HCT116 (cell line): Measurements from ENCODE around the gene PKNOX2. TPM values are rescaled to one million over a fixed set of nuclear protein-coding genes. Genes with fewer than 3 reads are reported as not detected.

Experiments
- ATAC-seq: fragments of 200-7000 bp; cut with Tn5 transposase; 2 replicates; pipeline ENCODE4 v1.9.1; 2020; ENCODE audit warnings: mild to moderate bottlenecking, moderate library complexity
- BruUV-seq: library from RNA; stranded (reverse); fragments of 400-500 nt; replicated peaks from 2 replicates; lab custom pipeline; 2021; lab: Mats Ljungman, UMichigan
- CTCF ChIA-PET: fragments of 300-600 bp; sonication (Branson Sonifier 250); formaldehyde crosslinking; loops from one replicate; lab custom pipeline; 2021; ENCODE audit warnings: antibody characterized with exemption; lab: Charles Lee
- POLR2A ChIA-PET: fragments of 300-600, 350-600 bp; sonication (Branson Sonifier 250); formaldehyde crosslinking; loops from one replicate; lab custom pipeline; 2021; ENCODE audit warnings: antibody characterized with exemption; lab: Charles Lee
- RAD21 ChIA-PET, 2 experiments: fragments of 300-600 bp; sonication (Branson Sonifier 250); formaldehyde crosslinking; loops; one replicate each; lab custom pipeline; 2023; ENCODE audit warnings: low total read pairs in 2 of 2; ENCODE audit not compliant: uncharacterized antibody in 2 of 2, unreplicated experiment in 2 of 2, low non-redundant PET in 1 of 2; lab: Charles Lee
- DNase-seq: peaks from one replicate; pipeline ENCODE4 v3.0.0-alpha.2; 2010; ENCODE audit warnings: low read depth, low spot score
- H2AFZ ChIP-seq: fragments of 200-600 bp; shearing (Covaris generic), sonication (generic); 2 replicates; pipeline ENCODE4 v1.6.1; 2017; ENCODE audit warnings: low read depth, mixed run types, mixed read lengths, antibody characterized with exemption, low read length; ENCODE audit not compliant: poor library complexity, severe bottlenecking
- H3K27ac ChIP-seq: 2 replicates; pipeline ENCODE4 v1.5.1; 2012; ENCODE audit warnings: low read depth, low read length
- H3K27me3 ChIP-seq: fragments of 200-600 bp; sonication (generic); 2 replicates; pipeline ENCODE4 v1.6.1; 2016; ENCODE audit warnings: mixed run types, low read length, mixed read lengths; ENCODE audit not compliant: insufficient read depth
- H3K36me3 ChIP-seq, 2 experiments: fragments of 200-500 bp in 1 of 2; fragments of 200-600 bp in 1 of 2; sonication (Bioruptor generic) in 1 of 2; sonication (generic) in 1 of 2; 2 replicates each; pipeline versions ENCODE4 v1.5.1 to v1.6.1; 2014 to 2016; ENCODE audit warnings: low read length in 2 of 2, inconsistent platforms in 1 of 2, mixed read lengths in 1 of 2, mixed run types in 1 of 2; ENCODE audit not compliant: insufficient read depth in 2 of 2, control insufficient read depth in 1 of 2
- H3K4me1 ChIP-seq, 2 experiments: fragments of 200-600 bp in 1 of 2; sonication (generic) in 1 of 2; 2 replicates each; pipeline versions ENCODE4 v1.5.1 to v1.6.1; 2012 to 2017; ENCODE audit warnings: low read length in 2 of 2, inconsistent platforms in 1 of 2, mild to moderate bottlenecking in 1 of 2, mixed read lengths in 1 of 2, mixed run types in 1 of 2, moderate library complexity in 1 of 2; ENCODE audit not compliant: insufficient read depth in 2 of 2, control insufficient read depth in 1 of 2
- H3K4me2 ChIP-seq: fragments of 200-600 bp; sonication (generic); 2 replicates; pipeline ENCODE4 v1.6.1; 2017; ENCODE audit warnings: mixed run types, low read length, mixed read lengths
- H3K4me3 ChIP-seq, 2 experiments: fragments of 200-600 bp in 1 of 2; sonication (generic) in 1 of 2; replicated peaks in 1 of 2; 2 replicates each; pipeline ENCODE4 v1.5.1; 2011 to 2016; ENCODE audit warnings: low read length in 2 of 2, control low read depth in 1 of 2, low read depth in 1 of 2, mild to moderate bottlenecking in 1 of 2, mixed read lengths in 1 of 2, mixed run types in 1 of 2
- H3K79me2 ChIP-seq: fragments of 200-600 bp; sonication (generic); 2 replicates; pipeline ENCODE4 v1.6.1; 2017; ENCODE audit warnings: mild to moderate bottlenecking, mixed run types, low read length, moderate library complexity, mixed read lengths; ENCODE audit not compliant: insufficient read depth
- H3K9ac ChIP-seq: fragments of 200-600 bp; sonication (generic); 2 replicates; pipeline ENCODE4 v1.6.1; 2016; ENCODE audit warnings: low read length, mixed read lengths
- H3K9me2 ChIP-seq: fragments of 200-600 bp; sonication (generic), shearing (Covaris generic); 2 replicates; pipeline ENCODE4 v1.6.1; 2017; ENCODE audit warnings: mixed run types, mild to moderate bottlenecking, moderate library complexity; ENCODE audit not compliant: insufficient read depth
- H3K9me3 ChIP-seq, 2 experiments: fragments of 200-500 bp in 1 of 2; fragments of 200-600 bp in 1 of 2; sonication (Bioruptor generic) in 1 of 2; sonication (generic) in 1 of 2; 2 replicates each; pipeline ENCODE4 v1.6.1; 2014 to 2017; ENCODE audit warnings: low read length in 2 of 2, mixed read lengths in 2 of 2, inconsistent platforms in 1 of 2, low read depth in 1 of 2, mild to moderate bottlenecking in 1 of 2, mixed run types in 1 of 2, moderate library complexity in 1 of 2; ENCODE audit not compliant: control insufficient read depth in 1 of 2, insufficient read depth in 1 of 2
- H4K20me1 ChIP-seq: fragments of 200-600 bp; sonication (generic), shearing (Covaris generic); 2 replicates; pipeline ENCODE4 v1.6.1; 2017; ENCODE audit warnings: mixed run types, mild to moderate bottlenecking, moderate library complexity; ENCODE audit not compliant: insufficient read depth
- CBX3 ChIP-seq: IDR thresholded peaks from 2 replicates; pipeline ENCODE4 v1.6.1; 2012; ENCODE audit warnings: low read depth
- CEBPB ChIP-seq: IDR thresholded peaks from 2 replicates; pipeline ENCODE4 v1.6.1; 2012; ENCODE audit warnings: low read depth
- EZH2 ChIP-seq: fragments of 200-600 bp; sonication (generic); IDR thresholded peaks from 2 replicates; pipeline ENCODE4 v1.6.1; 2017; ENCODE audit warnings: antibody characterized with exemption, mixed run types
- MAX ChIP-seq: IDR thresholded peaks from 2 replicates; pipeline ENCODE4 v1.6.1; 2012
- POLR2AphosphoS5 ChIP-seq: IDR thresholded peaks from 2 replicates; pipeline ENCODE4 v1.6.1; 2011; ENCODE audit warnings: mild to moderate bottlenecking, low read depth, low read length, moderate library complexity
- RAD21 ChIP-seq: IDR thresholded peaks from 2 replicates; pipeline ENCODE4 v1.6.1; 2012; ENCODE audit warnings: low read depth, mild to moderate bottlenecking
- REST ChIP-seq: IDR thresholded peaks from 2 replicates; pipeline ENCODE4 v1.6.1; 2012; ENCODE audit warnings: low read depth
- SIN3A ChIP-seq: IDR thresholded peaks from 2 replicates; pipeline ENCODE4 v1.6.1; 2012; ENCODE audit warnings: low read depth
- SRF ChIP-seq: IDR thresholded peaks from 2 replicates; pipeline ENCODE4 v1.6.1; 2012; ENCODE audit warnings: low read depth
- TCF7L2 ChIP-seq: IDR thresholded peaks from 2 replicates; pipeline ENCODE4 v1.7.0; 2011; ENCODE audit warnings: borderline replicate concordance, inconsistent platforms; ENCODE audit not compliant: insufficient read depth, insufficient read length; ENCODE audit errors: extremely low read depth
- ZBTB33 ChIP-seq: IDR thresholded peaks from 2 replicates; pipeline ENCODE4 v1.6.1; 2011; ENCODE audit warnings: mild to moderate bottlenecking, low read length, moderate library complexity; ENCODE audit not compliant: insufficient replicate concordance; ENCODE audit errors: extremely low read depth
- ZFX ChIP-seq: fragments of 450-650 bp; IDR thresholded peaks from 2 replicates; pipeline ENCODE4 v1.6.1; 2017
- intact Hi-C: fragments of 100-400 bp; cut with micrococcal nuclease; formaldehyde crosslinking; loops from 2 replicates; pipeline ENCODE4 v1.10.0; 2022
- total RNA-seq: library from RNA; stranded (reverse); gene quantifications from one replicate; pipeline ENCODE4 v1.2.1, GENCODE V29; 2021; ENCODE audit not compliant: unreplicated experiment

PKNOX2 gene
- total RNA-seq, 1 experiment from 2014 or later: 0.20 TPM

- Histone ChIP-seq H2AFZ (no peak overlapping the region), H3K79me2 (no peaks in the 10 kb centered on the region), H3K4me3 (no peak overlapping the region), H3K9ac (no peak overlapping the region), H3K9me3 (no peaks in the 10 kb centered on the region), H3K27ac (no peak overlapping the region), H3K36me3 (no peaks in the 10 kb centered on the region), H3K4me2 (no peak overlapping the region), H4K20me1 (no peaks in the 10 kb centered on the region), H3K9me2 (no peaks in the 10 kb centered on the region), H3K27me3 (peaks cover 22% of the 10 kb centered on the region), H3K4me1 (peaks cover 5 to 10% of the 10 kb centered on the region in 2 experiments; a peak in 2 of 4 replicates)
- no TSS peak for BruUV-seq
- ATAC-seq (no peak), DNase-seq (no peak)
- POLR2A ChIA-PET: no interaction called here
- CTCF ChIA-PET: no interaction called here
- intact Hi-C loops: no loop called here
- TF ChIP-seq SRF (no peak), ZBTB33 (no peak), MAX (no peak), TCF7L2 (no peak), CEBPB (no peak), ZFX (no peak), EZH2 (no peak), SIN3A (no peak)
- RAD21 ChIA-PET: no interaction called here
Observed at GRCh38 chr11:125299061-125299615, 134.6 kb downstream of the PKNOX2 start.

- POLR2A ChIA-PET: no interaction called here
- CTCF ChIA-PET: no interaction called here
- TF ChIP-seq RAD21 (no peak), MAX (no peak), POLR2AphosphoS5 (no peak), CBX3 (no peak), REST (no peak), ZBTB33 (no peak)
Observed at GRCh38 chr11:125299821-125300220, 135.3 kb downstream of the PKNOX2 start.

More at GRCh38 chr11:125299821-125300220, 135.3 kb downstream of the PKNOX2 start:
- H3K9ac ChIP-seq: no peak overlapping the region
- ATAC-seq (no peak), DNase-seq (no peak)
- RAD21 ChIA-PET: no interaction called here
- H3K4me1 ChIP-seq: peaks cover 5 to 10% of the 10 kb centered on the region in 2 experiments; a peak in 2 of 4 replicates
- no peak overlapping the region for H2AFZ ChIP-seq
- no peaks in the 10 kb centered on the region for H3K36me3 ChIP-seq
- H3K27me3 ChIP-seq: peaks cover 15% of the 10 kb centered on the region; the same call in 1 of the 2 replicates
- H3K79me2 ChIP-seq: no peaks in the 10 kb centered on the region
- H3K4me3 ChIP-seq: no peak overlapping the region
- intact Hi-C loops: no loop called here
- H3K27ac ChIP-seq: no peak overlapping the region
- H3K9me3 ChIP-seq: no peaks in the 10 kb centered on the region
- no peak overlapping the region for H3K4me2 ChIP-seq
- BruUV-seq: no TSS peak
- no peaks in the 10 kb centered on the region for H4K20me1 ChIP-seq
- H3K9me2 ChIP-seq: no peaks in the 10 kb centered on the region
